ENCODE measurements around the gene CYP3A5.
A peak's percentile ranks its signal among the peaks of the same experiment; 100 is the strongest.
"Not testable (repeated sequence)": the region's sequence is repeated elsewhere in the genome, so short reads cannot be mapped to it uniquely, and the experiment has no call there.

Gene CYP3A5

GRCh38 chr7:99642027-99642426, 37.8 kb downstream of the CYP3A5 start:
- DNase-seq (ENCODE audit: low read depth), result no peak

GRCh38 chr7:99639267-99639666, 40.5 kb downstream of the CYP3A5 start:
- no peak for DNase-seq (ENCODE audit: low read depth)

DNA sequence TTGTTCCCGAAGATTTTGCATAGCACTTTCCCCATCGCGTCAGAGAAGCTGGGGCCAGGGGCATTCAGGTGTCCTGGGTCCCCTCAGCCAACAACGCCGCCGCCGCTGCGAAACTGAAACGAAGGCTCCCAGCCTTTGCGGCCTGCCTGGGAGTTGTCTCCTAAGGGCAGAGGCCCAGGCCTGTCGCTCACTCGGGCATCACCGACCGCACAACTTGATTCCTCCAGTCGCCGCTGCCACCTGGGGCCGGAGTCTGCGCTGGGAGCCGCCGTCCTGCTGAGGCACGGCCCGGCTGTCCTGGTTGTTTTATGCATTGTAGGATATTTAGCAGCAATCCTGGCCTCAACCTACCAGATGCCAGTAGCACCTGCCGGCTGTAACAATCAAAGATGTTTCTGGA, 41.1 kb downstream of the CYP3A5 start:
- DNase-seq (ENCODE audit: low read depth), result no peak

DNA sequence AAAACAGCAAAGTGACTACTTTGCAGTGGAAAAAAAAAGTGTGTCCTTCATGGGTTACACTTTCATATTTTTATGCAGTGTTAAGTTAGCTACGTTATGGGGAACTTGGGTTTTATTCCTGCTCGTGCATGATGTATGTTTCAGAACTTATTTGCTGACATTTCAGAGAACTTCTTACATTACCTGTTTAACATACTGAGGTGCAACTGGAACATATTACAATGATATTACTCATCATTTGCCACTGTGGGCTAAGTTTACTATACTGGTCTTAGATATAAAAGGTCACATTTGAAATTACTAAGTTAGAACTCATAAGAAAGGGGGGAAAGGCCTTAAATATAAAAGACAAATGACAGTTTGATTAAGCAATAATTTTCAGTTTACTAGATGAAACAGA, 42.4 kb downstream of the CYP3A5 start:
- DNase-seq (ENCODE audit: low read depth), result not testable (repeated sequence)

GRCh38 chr7:99631295-99632109, 48.3 kb downstream of the CYP3A5 start:
- DNase-seq (ENCODE audit: low read depth), result no peak

DNA sequence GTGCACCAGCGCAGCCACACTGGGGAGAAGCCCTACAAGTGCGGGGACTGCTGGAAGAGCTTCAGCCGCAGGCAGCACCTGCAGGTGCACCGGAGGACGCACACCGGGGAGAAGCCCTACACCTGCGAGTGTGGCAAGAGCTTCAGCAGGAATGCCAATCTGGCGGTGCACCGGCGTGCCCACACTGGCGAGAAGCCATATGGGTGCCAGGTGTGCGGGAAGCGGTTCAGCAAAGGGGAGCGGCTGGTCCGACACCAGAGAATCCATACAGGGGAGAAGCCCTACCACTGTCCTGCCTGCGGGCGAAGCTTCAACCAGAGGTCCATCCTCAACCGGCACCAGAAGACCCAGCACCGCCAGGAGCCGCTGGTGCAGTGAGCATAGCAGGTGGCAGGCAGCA, 50.2 kb downstream of the CYP3A5 start:
- no peak for DNase-seq (ENCODE audit: low read depth)

- no peak for DNase-seq (ENCODE audit: low read depth)
Measured at GRCh38 chr7:99628471-99629465, 51.0 kb downstream of the CYP3A5 start.

DNA sequence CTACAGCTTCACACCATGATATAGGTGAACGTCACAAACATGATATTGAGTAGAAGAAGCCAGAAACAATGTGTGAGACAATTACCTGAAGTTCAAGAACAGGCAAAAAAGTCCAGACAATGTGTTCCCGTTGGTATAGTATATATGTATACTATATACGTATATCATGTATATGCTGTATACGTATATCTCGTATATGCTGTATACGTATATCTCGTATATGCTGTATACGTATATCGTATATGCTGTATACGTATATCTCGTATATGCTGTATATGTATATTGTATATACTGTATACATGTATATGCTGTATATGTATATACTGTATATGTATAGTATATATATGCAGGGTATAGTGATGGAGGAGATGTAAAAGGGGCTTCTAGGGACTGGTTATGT, 52.3 kb downstream of the CYP3A5 start:
- DNase-seq (ENCODE audit: low read depth), result no peak

DNA sequence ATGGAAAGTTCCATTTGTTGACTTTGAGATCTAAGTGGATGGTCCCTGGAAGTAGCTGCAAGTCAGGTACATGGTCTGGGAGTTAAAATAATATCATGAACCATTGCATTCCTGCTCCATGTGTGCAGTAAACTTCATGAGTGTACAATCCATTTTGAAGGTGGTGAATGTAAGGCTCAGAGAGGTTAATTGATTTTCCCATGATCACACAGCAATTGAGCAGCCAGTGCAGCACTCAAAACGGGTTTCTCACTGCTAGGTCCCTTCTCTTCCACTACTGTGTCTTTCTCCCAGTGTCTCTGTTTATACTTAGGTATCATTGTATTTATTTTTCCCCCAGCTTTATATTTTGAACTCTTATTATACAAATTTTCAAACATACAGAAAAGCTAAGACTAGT, 53.1 kb downstream of the CYP3A5 start:
- DNase-seq (ENCODE audit: low read depth), result no peak

- no peak for DNase-seq (ENCODE audit: low read depth)
Measured at GRCh38 chr7:99625961-99626360, 53.8 kb downstream of the CYP3A5 start.

DNA sequence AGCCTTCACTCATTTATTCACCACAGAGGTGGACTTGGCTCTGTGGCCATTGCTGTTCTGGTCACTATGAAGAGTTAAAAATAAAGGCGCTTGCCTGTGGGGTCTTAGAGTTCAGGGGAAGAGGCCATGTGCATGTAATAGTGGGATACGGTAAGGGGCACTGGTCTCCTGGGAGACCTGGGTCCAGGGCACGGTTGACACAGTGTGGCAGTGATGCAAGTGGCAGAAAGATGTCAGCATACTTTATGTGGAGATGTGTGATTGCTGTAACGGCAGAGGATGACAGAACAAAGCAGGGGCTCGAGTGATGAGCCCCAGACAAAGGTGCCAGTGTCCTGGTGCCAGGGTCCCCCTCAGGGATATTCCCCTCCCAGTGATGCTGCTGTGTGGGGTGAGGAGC, 54.5 kb downstream of the CYP3A5 start:
- no peak for DNase-seq (ENCODE audit: low read depth)

- no peak for DNase-seq (ENCODE audit: low read depth)
Measured at GRCh38 chr7:99624484-99624883, 55.3 kb downstream of the CYP3A5 start.

DNA sequence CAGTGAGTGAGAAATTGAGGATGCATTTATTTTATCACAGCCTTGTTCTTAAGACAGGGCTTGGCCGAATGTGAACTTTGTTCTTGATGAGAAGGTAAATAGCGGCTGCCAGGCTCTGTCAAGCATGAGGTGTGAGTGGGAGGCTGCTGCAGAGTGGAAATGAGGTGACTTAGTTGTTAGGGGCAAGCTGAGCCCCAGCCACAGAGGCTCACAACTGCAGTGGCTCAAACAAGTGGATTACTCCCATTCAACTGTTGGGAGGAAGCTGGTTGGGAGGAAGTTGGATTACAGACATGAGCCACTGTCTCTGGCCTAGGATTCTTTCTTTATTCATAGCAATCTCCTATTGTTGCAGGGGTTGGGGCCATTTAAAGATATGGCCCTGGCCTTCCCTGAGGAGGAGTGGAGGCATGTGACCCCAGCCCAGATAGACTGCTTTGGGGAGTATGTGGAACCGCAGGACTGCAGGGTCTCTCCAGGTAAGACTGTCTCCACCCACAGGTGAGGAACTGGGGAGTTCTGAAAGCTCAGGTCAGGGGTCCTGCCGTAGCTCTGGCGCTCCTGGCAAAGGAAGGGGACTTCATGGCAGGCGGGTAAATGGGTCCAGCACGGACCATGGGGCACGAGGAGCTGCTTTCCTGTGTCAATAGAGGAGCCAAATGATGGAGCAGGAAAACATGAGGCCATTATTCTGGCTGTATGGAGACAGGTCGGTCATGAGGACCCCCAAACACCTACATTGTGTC, 55.9 kb downstream of the CYP3A5 start:
- DNase-seq (ENCODE audit: low read depth), result no peak

DNA sequence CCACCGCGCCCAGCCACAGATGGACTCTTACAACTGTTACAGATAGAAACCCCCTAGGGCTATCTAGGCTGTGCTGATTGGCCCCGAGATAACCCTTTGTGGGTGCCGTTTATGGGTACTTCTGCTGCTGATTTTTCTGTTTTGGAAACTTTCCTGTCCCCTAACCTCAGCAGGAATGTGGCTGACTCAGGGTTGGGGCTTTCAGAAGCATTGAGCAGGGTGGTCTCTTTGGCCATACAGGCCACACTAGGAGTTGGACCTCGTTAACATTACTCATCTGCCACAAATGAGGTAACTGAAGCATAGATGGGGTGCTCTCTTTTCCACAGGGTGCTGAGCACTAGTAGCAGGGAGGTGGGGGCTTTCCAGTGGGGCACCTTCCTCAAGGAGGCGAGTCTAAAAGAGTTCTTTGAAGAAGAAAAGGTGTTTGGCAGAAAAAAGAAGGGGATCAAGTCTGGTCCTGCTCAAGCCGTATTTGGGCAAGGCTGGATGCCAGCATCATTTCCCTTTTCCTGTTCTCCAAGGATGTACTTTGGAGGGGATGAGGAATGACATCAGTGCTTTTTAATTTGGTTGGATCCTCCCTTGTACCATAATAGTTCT, 56.6 kb downstream of the CYP3A5 start:
- no peak for DNase-seq (ENCODE audit: low read depth)

- DNase-seq (ENCODE audit: low read depth), result no peak
Measured at GRCh38 chr7:99622596-99622995, 57.2 kb downstream of the CYP3A5 start.

DNA sequence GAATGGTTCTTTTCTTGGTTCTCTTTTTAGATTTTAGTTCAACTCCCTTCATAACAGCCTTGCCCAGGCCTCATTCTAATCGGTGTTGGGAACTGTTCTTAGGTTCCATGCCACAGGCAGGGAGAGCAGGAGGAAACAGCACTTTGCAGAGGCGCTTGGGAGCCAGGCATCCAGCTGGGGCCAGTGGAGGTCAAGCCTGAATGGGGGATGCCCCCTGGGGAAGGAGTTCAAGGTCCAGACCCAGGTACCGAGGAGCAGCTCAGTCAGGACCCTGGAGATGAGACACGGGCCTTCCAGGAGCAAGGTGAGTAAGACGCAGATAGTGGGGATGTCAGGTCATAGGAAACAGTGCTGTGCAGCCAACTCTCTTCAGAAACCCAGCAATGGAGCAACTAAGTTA, 58.5 kb downstream of the CYP3A5 start:
- DNase-seq (ENCODE audit: low read depth), result no peak

GRCh38 chr7:99619571-99620130, 60.1 kb downstream of the CYP3A5 start:
- DNase-seq (ENCODE audit: low read depth), result no peak

- DNase-seq (ENCODE audit: low read depth), result no peak
Measured at GRCh38 chr7:99618726-99619125, 61.1 kb downstream of the CYP3A5 start.

- no peak for DNase-seq (ENCODE audit: low read depth)
Measured at GRCh38 chr7:99617192-99617781, 62.5 kb downstream of the CYP3A5 start.

DNA sequence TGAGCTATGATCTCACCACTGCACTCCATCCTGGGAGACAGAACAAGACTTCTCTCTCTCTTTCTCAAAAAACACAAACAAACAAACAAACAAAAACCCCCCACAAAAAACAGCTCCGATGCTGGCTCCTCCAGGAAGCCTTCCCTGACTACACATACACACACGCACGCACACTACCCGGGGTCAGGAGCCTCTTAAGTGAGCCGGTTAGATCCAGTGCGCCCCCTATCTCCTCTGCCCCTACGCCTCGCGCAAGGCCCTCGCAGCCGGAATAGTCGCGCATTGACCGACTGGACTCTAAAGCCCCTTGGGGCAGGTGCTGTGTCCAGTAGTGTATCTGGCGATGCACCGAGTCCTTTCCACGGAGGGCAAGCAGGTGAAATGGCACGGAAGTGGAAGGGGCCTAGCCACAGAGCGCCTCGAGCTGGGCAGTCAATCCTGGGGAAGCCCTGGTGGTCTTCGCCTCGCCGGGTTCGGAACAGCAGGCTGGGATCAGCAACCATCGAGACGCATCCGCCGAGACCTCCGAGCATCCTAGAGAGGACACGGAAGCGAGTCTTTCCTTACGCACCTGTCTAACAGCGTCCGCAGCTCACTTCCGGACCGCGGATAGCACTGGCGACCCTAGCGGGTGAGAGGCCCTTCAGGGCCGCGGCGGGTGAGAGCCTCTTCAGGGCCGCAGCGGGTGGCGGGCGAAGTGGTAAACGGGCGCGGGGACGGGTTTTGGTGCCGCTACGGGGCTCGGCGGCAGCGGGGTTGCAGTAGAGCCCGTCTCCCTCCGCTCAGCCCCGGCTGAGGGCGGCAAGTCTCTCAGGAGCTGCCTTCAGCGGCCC, 63.2 kb downstream of the CYP3A5 start, which contains the start of gene ZSCAN25:
TSS of gene ZSCAN25 (plus strand) at position 588 of the 833 bp plus-strand sequence. CDS start 2,661 bp downstream, outside the sequence.
- peak; percentile 75 for DNase-seq (ENCODE audit: low read depth)
